K562 (cell line): ENCODE results near the gene PEX10. TPM values are rescaled to one million over a fixed set of nuclear protein-coding genes. Genes with fewer than 3 reads are reported as not detected.

ENCODE experiments used
- COPS2 ChIP-seq: fragments of 450-650 bp; conservative IDR thresholded peaks from 2 replicates; pipeline ENCODE4 v1.6.1; 2016; ENCODE audit warnings: mild to moderate bottlenecking, moderate library complexity
- E2F3 ChIP-seq: fragments of 250-450 bp; sonication (Bioruptor Pico); IDR thresholded peaks from 2 replicates; pipeline ENCODE4 v1.4.0; 2020; ENCODE audit warnings: mild to moderate bottlenecking
- EGR1 ChIP-seq: fragments of 450-650 bp; conservative IDR thresholded peaks from 2 replicates; pipeline ENCODE4 v1.6.1; 2017; ENCODE audit warnings: mild to moderate bottlenecking
- FIP1L1 ChIP-seq: fragments of 200-400 bp; formaldehyde crosslinking; IDR thresholded peaks from 2 replicates; pipeline ENCODE4 v1.6.1; 2018; ENCODE audit warnings: mild to moderate bottlenecking, low read depth, low read length; ENCODE audit not compliant: poor library complexity, severe bottlenecking
- HDGF ChIP-seq: fragments of 450-650 bp; IDR thresholded peaks from 2 replicates; pipeline ENCODE4 v1.6.1; 2016
- LCOR ChIP-seq: sonication (generic); formaldehyde crosslinking; IDR thresholded peaks from 2 replicates; pipeline ENCODE4 v1.8.0; 2022; ENCODE audit warnings: mild to moderate bottlenecking, missing genetic modification reagents
- SRF ChIP-seq, 2 experiments: fragments of 250-450, 450-650 bp in 1 of 2; sonication (Bioruptor Pico) in 1 of 2; sonication (generic) in 1 of 2; formaldehyde crosslinking; IDR thresholded peaks; 2 replicates each; pipeline versions ENCODE4 v1.5.0 to v1.5.1; 2020 to 2022; ENCODE audit warnings: mild to moderate bottlenecking in 1 of 2, missing genetic modification reagents in 1 of 2
- TCF3 ChIP-seq: sonication (generic); formaldehyde crosslinking; IDR thresholded peaks from 2 replicates; pipeline ENCODE4 v1.4.0; 2020; ENCODE audit warnings: mild to moderate bottlenecking, missing genetic modification reagents
- ZBTB49 ChIP-seq: sonication (generic); formaldehyde crosslinking; IDR thresholded peaks from 2 replicates; pipeline ENCODE4 v1.8.0; 2022; ENCODE audit warnings: missing genetic modification reagents, mild to moderate bottlenecking, borderline replicate concordance
- polyA plus RNA-seq, 8 experiments: library from polyadenylated mRNA; depleted of rRNA in 4 of 8; stranded (reverse) in 5 of 8; unstranded in 3 of 8; fragments of >200 nt; fragmentation: Nextera tagmentation in 2 of 8; fragmentation: Illumina TruSeq in 1 of 8; extraction: Ambion mirVana in 2 of 8; extraction: Trizol in 1 of 8; gene quantifications; 2 replicates each; pipeline versions ENCODE4 v1.2.1 to v1.2.3, GENCODE V29; 2011 to 2014; ENCODE audit warnings: inconsistent platforms in 1 of 8, missing spikeins in 1 of 8
- total RNA-seq, 7 experiments: library from RNA; depleted of rRNA in 6 of 7; stranded (reverse); fragments of >200 nt in 6 of 7; fragmentation: Illumina TruSeq in 2 of 7; extraction: Trizol in 2 of 7; gene quantifications; 2 replicates each; pipeline versions ENCODE4 v1.2.1 to v1.2.3, GENCODE V29; 2011 to 2021; ENCODE audit warnings: low replicate concordance in 1 of 7
- TF ChIP-seq, protein P1 (sequence below): fragments of 200-600 bp; sonication (generic); IDR thresholded peaks from one replicate; pipeline ENCODE4 v1.6.1; 2012; ENCODE audit warnings: mild to moderate bottlenecking, low read depth, low read length, inconsistent platforms
- TF ChIP-seq, protein P2 (sequence below): IDR thresholded peaks from 2 replicates; pipeline ENCODE4 v1.6.1; 2012; ENCODE audit warnings: low read depth, low read length, improper control_type of control experiment, borderline replicate concordance

The PEX10 gene
- total and polyA plus RNA-seq, 9 of the 15 experiments (the other 6 are each of a cell fraction or from before 2014, with no cell fraction given), result 0.03 to 26.2 (median 8.7) TPM

DNA sequence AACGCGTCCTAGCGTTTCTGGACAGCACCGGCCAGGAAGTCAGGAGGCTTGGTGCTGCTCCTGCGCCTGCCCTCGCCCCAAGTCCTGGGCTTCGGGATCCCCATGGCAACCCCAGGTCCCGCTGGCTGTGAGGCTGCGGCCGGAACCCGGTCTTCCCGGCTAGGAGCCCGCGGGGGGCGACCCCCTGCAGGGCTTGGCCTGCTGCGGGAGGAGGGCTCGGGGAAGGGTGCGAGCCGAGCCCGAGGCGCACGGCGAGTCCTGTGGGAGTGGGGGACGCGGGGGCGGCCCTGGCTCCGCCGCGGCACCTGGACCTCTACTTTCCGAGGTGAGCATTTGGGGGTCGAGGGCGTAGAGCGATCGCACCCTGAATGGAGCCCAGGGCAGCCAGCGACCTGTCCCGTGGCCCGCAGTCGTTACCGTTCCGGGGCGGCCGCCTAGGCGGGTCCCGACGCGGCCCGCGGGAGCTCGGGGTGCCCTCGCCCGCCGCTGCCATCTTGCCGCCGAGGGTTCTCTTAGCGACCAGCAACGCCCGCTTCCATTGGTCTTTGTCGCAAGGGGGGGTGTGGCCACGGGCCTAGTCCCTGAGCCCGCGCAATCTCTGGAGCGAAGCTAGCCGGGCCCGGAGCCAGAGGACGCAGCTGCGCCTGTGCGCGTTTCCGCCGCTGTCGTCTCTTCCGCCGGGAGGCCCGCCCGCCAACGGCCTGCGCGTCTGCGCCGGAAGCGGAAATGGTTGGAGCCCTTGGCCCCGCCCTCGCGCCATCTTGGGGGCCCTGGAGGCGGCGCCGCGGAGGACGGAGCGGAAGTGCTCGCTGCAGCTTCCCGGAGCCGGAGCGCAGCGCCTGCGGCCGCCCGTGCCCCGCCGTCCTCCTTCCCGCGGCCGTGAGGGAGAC lies 21.1 kb downstream of the PEX10 start, which contains the start of the genes MORN1 and RER1 (continued):
- TF ChIP-seq, protein P1, sequence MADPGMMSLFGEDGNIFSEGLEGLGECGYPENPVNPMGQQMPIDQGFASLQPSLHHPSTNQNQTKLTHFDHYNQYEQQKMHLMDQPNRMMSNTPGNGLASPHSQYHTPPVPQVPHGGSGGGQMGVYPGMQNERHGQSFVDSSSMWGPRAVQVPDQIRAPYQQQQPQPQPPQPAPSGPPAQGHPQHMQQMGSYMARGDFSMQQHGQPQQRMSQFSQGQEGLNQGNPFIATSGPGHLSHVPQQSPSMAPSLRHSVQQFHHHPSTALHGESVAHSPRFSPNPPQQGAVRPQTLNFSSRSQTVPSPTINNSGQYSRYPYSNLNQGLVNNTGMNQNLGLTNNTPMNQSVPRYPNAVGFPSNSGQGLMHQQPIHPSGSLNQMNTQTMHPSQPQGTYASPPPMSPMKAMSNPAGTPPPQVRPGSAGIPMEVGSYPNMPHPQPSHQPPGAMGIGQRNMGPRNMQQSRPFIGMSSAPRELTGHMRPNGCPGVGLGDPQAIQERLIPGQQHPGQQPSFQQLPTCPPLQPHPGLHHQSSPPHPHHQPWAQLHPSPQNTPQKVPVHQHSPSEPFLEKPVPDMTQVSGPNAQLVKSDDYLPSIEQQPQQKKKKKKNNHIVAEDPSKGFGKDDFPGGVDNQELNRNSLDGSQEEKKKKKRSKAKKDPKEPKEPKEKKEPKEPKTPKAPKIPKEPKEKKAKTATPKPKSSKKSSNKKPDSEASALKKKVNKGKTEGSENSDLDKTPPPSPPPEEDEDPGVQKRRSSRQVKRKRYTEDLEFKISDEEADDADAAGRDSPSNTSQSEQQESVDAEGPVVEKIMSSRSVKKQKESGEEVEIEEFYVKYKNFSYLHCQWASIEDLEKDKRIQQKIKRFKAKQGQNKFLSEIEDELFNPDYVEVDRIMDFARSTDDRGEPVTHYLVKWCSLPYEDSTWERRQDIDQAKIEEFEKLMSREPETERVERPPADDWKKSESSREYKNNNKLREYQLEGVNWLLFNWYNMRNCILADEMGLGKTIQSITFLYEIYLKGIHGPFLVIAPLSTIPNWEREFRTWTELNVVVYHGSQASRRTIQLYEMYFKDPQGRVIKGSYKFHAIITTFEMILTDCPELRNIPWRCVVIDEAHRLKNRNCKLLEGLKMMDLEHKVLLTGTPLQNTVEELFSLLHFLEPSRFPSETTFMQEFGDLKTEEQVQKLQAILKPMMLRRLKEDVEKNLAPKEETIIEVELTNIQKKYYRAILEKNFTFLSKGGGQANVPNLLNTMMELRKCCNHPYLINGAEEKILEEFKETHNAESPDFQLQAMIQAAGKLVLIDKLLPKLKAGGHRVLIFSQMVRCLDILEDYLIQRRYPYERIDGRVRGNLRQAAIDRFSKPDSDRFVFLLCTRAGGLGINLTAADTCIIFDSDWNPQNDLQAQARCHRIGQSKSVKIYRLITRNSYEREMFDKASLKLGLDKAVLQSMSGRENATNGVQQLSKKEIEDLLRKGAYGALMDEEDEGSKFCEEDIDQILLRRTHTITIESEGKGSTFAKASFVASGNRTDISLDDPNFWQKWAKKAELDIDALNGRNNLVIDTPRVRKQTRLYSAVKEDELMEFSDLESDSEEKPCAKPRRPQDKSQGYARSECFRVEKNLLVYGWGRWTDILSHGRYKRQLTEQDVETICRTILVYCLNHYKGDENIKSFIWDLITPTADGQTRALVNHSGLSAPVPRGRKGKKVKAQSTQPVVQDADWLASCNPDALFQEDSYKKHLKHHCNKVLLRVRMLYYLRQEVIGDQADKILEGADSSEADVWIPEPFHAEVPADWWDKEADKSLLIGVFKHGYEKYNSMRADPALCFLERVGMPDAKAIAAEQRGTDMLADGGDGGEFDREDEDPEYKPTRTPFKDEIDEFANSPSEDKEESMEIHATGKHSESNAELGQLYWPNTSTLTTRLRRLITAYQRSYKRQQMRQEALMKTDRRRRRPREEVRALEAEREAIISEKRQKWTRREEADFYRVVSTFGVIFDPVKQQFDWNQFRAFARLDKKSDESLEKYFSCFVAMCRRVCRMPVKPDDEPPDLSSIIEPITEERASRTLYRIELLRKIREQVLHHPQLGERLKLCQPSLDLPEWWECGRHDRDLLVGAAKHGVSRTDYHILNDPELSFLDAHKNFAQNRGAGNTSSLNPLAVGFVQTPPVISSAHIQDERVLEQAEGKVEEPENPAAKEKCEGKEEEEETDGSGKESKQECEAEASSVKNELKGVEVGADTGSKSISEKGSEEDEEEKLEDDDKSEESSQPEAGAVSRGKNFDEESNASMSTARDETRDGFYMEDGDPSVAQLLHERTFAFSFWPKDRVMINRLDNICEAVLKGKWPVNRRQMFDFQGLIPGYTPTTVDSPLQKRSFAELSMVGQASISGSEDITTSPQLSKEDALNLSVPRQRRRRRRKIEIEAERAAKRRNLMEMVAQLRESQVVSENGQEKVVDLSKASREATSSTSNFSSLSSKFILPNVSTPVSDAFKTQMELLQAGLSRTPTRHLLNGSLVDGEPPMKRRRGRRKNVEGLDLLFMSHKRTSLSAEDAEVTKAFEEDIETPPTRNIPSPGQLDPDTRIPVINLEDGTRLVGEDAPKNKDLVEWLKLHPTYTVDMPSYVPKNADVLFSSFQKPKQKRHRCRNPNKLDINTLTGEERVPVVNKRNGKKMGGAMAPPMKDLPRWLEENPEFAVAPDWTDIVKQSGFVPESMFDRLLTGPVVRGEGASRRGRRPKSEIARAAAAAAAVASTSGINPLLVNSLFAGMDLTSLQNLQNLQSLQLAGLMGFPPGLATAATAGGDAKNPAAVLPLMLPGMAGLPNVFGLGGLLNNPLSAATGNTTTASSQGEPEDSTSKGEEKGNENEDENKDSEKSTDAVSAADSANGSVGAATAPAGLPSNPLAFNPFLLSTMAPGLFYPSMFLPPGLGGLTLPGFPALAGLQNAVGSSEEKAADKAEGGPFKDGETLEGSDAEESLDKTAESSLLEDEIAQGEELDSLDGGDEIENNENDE, result no peak
- TF ChIP-seq TCF3 (CRISPR knock-in tag), result no peak
- TF ChIP-seq ZBTB49 (CRISPR knock-in tag), result no peak
- peak; percentile 89 for TF ChIP-seq EGR1
- TF ChIP-seq LCOR (CRISPR knock-in tag), result 0 out of 2 replicates have a peak, but pooled peaks have one; percentile 60
- TF ChIP-seq FIP1L1, result peak; percentile 78
- peak in 1 of 2 experiments; percentile 89; a peak in 2 of 4 replicates for TF ChIP-seq SRF (CRISPR knock-in tag; IDR thresholded peaks at IDR 0.05)
- TF ChIP-seq COPS2, result no peak
- peak; percentile 94 for TF ChIP-seq E2F3
- TF ChIP-seq, protein P2, sequence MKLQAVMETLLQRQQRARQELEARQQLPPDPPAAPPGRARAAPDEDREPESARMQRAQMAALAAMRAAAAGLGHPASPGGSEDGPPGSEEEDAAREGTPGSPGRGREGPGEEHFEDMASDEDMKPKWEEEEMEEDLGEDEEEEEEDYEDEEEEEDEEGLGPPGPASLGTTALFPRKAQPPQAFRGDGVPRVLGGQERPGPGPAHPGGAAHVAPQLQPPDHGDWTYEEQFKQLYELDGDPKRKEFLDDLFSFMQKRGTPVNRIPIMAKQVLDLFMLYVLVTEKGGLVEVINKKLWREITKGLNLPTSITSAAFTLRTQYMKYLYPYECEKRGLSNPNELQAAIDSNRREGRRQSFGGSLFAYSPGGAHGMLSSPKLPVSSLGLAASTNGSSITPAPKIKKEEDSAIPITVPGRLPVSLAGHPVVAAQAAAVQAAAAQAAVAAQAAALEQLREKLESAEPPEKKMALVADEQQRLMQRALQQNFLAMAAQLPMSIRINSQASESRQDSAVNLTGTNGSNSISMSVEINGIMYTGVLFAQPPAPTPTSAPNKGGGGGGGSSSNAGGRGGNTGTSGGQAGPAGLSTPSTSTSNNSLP, result no peak
- no peak for TF ChIP-seq HDGF
